DOHH2 (cell line): ENCODE results near the gene OR8S1.
"Not testable (repeated sequence)": the region's sequence is repeated elsewhere in the genome, so short reads cannot be mapped to it uniquely, and the experiment has no call there.

Experiments
- H3F3A ChIP-seq: fragments of 200-600 bp; sonication (generic), shearing (Covaris generic); 2 replicates; pipeline ENCODE4 v1.6.0; 2016; ENCODE audit warnings: antibody characterized with exemption, mild to moderate bottlenecking; ENCODE audit not compliant: control insufficient read depth, insufficient read depth
- H3K27ac ChIP-seq: fragments of 200-600 bp; sonication (generic); 2 replicates; pipeline ENCODE4 v1.5.1; 2014; ENCODE audit warnings: low read depth, mild to moderate bottlenecking, low read length, moderate library complexity
- H3K27me3 ChIP-seq: fragments of 200-600 bp; sonication (generic); 2 replicates; pipeline ENCODE4 v1.6.1; 2014; ENCODE audit warnings: mild to moderate bottlenecking, low read length, mixed read lengths; ENCODE audit not compliant: control insufficient read depth
- H3K36me3 ChIP-seq: fragments of 200-600 bp; sonication (generic); 2 replicates; pipeline ENCODE4 v1.6.1; 2014; ENCODE audit warnings: mild to moderate bottlenecking, low read length, moderate library complexity, mixed read lengths; ENCODE audit not compliant: control insufficient read depth
- H3K4me1 ChIP-seq: fragments of 200-600 bp; sonication (generic); 2 replicates; pipeline ENCODE4 v1.6.1; 2014; ENCODE audit warnings: mild to moderate bottlenecking, low read length, mixed read lengths; ENCODE audit not compliant: control insufficient read depth
- H3K4me2 ChIP-seq: fragments of 200-600 bp; sonication (generic); 2 replicates; pipeline ENCODE4 v1.6.0; 2014; ENCODE audit warnings: mild to moderate bottlenecking, low read length, moderate library complexity
- H3K4me3 ChIP-seq: fragments of 200-600 bp; sonication (generic); 2 replicates; pipeline ENCODE4 v1.5.1; 2014; ENCODE audit warnings: mild to moderate bottlenecking, low read length, mixed read lengths
- H3K79me2 ChIP-seq: fragments of 200-600 bp; sonication (generic); 2 replicates; pipeline ENCODE4 v1.6.1; 2014; ENCODE audit warnings: mild to moderate bottlenecking, low read length, mixed read lengths; ENCODE audit not compliant: control insufficient read depth
- H3K9me2 ChIP-seq: fragments of 200-600 bp; sonication (generic); replicated peaks from 2 replicates; pipeline ENCODE4 v1.6.1; 2014; ENCODE audit warnings: mild to moderate bottlenecking, low read length, mixed read lengths; ENCODE audit not compliant: control insufficient read depth
- H3K9me3 ChIP-seq: fragments of 200-600 bp; sonication (generic); 2 replicates; pipeline ENCODE4 v1.6.1; 2014; ENCODE audit warnings: antibody characterized with exemption, low read length, mixed read lengths; ENCODE audit not compliant: control insufficient read depth, insufficient read depth
- H4K20me1 ChIP-seq: fragments of 200-600 bp; sonication (generic); 2 replicates; pipeline ENCODE4 v1.6.0; 2014; ENCODE audit warnings: low read depth, mild to moderate bottlenecking, antibody characterized with exemption, low read length, moderate library complexity; ENCODE audit not compliant: control insufficient read depth, insufficient read depth
- CTCF ChIP-seq: fragments of 200-600 bp; sonication (generic); IDR thresholded peaks from one replicate; pipeline ENCODE4 v1.5.1; 2014; ENCODE audit warnings: antibody characterized with exemption, mild to moderate bottlenecking, low read depth, low read length; ENCODE audit not compliant: poor library complexity, severe bottlenecking
- EZH2phosphoT487 ChIP-seq: fragments of 200-600 bp; sonication (generic); IDR thresholded peaks from 2 replicates; pipeline ENCODE4 v1.6.1; 2017; ENCODE audit warnings: borderline replicate concordance, mild to moderate bottlenecking, antibody characterized with exemption, low read length, moderate library complexity, mixed read lengths

Gene OR8S1

DNA sequence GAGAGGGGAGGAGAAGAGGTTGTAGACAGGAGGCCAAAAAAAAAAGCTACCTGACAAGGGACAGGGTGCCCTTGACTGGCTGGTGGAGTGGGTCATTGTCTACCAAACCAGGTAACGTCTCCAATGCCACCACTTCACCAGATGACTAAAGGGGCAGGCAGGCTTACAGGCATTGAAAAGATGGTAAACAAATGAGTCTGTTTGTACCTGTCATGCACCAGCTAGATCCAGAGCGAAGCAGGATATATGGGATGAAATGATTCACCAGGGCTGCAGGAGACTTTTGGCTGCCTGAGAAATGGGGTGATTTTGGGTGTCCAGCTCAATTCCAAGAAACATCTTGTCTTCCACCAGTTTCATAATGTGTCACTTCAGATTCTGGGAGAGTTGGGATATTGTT, 39.2 kb upstream of the OR8S1 start:
- H3K27ac ChIP-seq, result no peak overlapping the region
- no peak for TF ChIP-seq EZH2phosphoT487
- no peak for TF ChIP-seq CTCF
- H3K27me3 ChIP-seq, result peaks cover 9% of the 10 kb centered on the region; the same call in 1 of the 2 replicates
- no peaks in the 10 kb centered on the region for H3K36me3 ChIP-seq
- no peak overlapping the region for H3K4me3 ChIP-seq
- H3K79me2 ChIP-seq, result no peaks in the 10 kb centered on the region
- no peaks in the 10 kb centered on the region for H3K9me2 ChIP-seq
- H3K4me2 ChIP-seq, result no peak overlapping the region
- no peaks in the 10 kb centered on the region for H3K4me1 ChIP-seq
- no peaks in the 10 kb centered on the region for H4K20me1 ChIP-seq
- no peaks in the 10 kb centered on the region for H3K9me3 ChIP-seq
- no peaks in the 10 kb centered on the region for H3F3A ChIP-seq

GRCh38 chr12:48486679-48487078, 38.8 kb upstream of the OR8S1 start:
- no peaks in the 10 kb centered on the region for H3K36me3 ChIP-seq
- H3K27me3 ChIP-seq, result peaks cover 11% of the 10 kb centered on the region; the same call in 1 of the 2 replicates
- no peaks in the 10 kb centered on the region for H4K20me1 ChIP-seq
- no peaks in the 10 kb centered on the region for H3K79me2 ChIP-seq
- no peak overlapping the region for H3K27ac ChIP-seq
- no peak overlapping the region for H3K4me2 ChIP-seq
- no peaks in the 10 kb centered on the region for H3K9me3 ChIP-seq
- H3K9me2 ChIP-seq, result no peaks in the 10 kb centered on the region
- H3K4me1 ChIP-seq, result no peaks in the 10 kb centered on the region
- TF ChIP-seq CTCF (no peak), EZH2phosphoT487 (no peak)
- H3K4me3 ChIP-seq, result no peak overlapping the region
- H3F3A ChIP-seq, result no peaks in the 10 kb centered on the region

DNA sequence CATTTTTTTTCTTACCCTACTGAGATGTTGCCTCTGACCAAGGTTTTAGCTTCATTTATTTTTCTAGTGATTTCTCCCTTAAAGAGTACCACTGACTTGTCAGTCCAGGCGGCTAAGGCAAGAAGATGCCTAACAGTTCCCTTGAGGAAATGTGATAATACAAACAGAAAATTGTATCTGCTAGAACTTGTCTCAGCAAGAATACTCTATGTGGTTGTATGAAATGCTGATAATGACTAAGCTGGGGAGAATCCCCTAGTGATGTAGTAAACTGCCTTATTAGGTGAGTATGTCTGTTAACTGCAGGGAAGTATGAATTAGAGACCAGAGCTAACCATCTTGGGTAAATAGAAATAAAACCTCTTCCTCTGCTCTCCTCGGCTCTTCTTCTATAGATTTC, 36.4 kb upstream of the OR8S1 start:
- Histone ChIP-seq H3K9me3 (no peaks in the 10 kb centered on the region), H3K27ac (no peak overlapping the region), H3K4me3 (no peak overlapping the region), H3K79me2 (no peaks in the 10 kb centered on the region), H3K4me1 (no peaks in the 10 kb centered on the region), H4K20me1 (no peaks in the 10 kb centered on the region), H3K27me3 (peaks cover 11% of the 10 kb centered on the region; the same call in 1 of the 2 replicates), H3F3A (no peaks in the 10 kb centered on the region), H3K9me2 (no peaks in the 10 kb centered on the region), H3K36me3 (no peaks in the 10 kb centered on the region), H3K4me2 (no peak overlapping the region)
- TF ChIP-seq EZH2phosphoT487 (no peak), CTCF (no peak)

DNA sequence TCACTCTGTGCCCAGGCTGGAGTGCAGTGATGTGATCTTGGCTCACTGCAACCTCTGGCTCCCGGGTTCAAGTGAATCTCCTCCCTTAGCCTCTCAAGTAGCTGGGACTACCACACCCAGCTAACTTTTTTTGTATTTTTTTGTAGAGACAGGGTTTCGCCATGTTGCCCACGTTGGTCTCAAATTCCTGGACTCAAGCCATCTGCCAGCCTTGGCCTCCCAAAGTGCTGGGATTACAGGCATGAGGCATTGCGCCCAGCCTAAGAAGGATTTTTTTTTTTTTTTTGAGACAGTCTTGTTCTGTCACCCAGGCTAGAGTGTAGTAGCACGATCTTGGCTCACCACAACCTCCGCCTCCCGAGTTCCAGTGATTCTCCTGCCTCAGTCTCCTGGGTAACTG, 36.0 kb upstream of the OR8S1 start:
- H3K36me3 ChIP-seq, H3K27ac ChIP-seq, H3K4me3 ChIP-seq, H3K9me2 ChIP-seq, H3K4me1 ChIP-seq, H3F3A ChIP-seq, H3K4me2 ChIP-seq, H4K20me1 ChIP-seq, H3K79me2 ChIP-seq, H3K9me3 ChIP-seq: not testable (repeated sequence)
- H3K27me3 ChIP-seq, result peaks cover 11% of the 10 kb centered on the region; the same call in 1 of the 2 replicates

GRCh38 chr12:48500281-48500680, 25.2 kb upstream of the OR8S1 start:
- H3K27ac ChIP-seq, H3K4me2 ChIP-seq, H3K36me3 ChIP-seq, H3K4me3 ChIP-seq, H4K20me1 ChIP-seq, H3K79me2 ChIP-seq, H3K9me2 ChIP-seq, H3F3A ChIP-seq, H3K4me1 ChIP-seq, H3K27me3 ChIP-seq, H3K9me3 ChIP-seq: not testable (repeated sequence)

GRCh38 chr12:48506836-48507235, 18.6 kb upstream of the OR8S1 start:
- H3K4me2 ChIP-seq, H3K9me2 ChIP-seq, H3K79me2 ChIP-seq, H3K4me3 ChIP-seq, H3K4me1 ChIP-seq, H3K27me3 ChIP-seq, H3K9me3 ChIP-seq, H3K36me3 ChIP-seq, H3K27ac ChIP-seq, H4K20me1 ChIP-seq, H3F3A ChIP-seq: not testable (repeated sequence)
